ENCODE results near the gene OPCML.

Gene OPCML

DNA sequence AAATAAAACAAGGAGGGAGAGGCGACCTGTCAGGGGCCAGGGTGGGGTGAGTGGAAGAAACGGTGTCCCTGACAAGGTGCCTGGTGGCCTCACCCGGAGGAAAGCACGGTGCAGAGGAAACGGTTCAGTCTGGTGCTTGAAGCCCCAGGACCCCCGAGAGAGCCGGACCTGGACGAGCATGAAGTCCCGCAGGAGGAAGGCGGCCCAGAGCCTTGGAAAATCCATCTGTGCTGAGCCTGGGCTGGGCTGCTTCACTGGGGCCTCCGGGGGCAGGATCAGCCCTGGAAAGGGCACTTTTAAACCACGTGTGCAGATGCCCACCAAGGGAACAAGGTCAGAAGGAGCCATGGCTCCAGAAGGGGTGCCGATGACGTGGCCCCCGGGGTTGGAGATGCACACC, 467.3 kb downstream of the OPCML start:
- H3K79me2 ChIP-seq (ENCODE audit: control insufficient read depth, insufficient read depth, low read length, unreplicated experiment): no peaks in the 10 kb centered on the region
- no peaks in the 10 kb centered on the region for H3K27me3 ChIP-seq (ENCODE audit: insufficient read depth, low read length)
- no peaks in the 10 kb centered on the region for H3K4me1 ChIP-seq (ENCODE audit: control insufficient read depth, insufficient read depth, low read length, unreplicated experiment)
- H3K27ac ChIP-seq (ENCODE audit: low read depth, low read length): no peak overlapping the region
- H3K4me3 ChIP-seq (ENCODE audit: low read depth, low read length): no peak overlapping the region
- H3K36me3 ChIP-seq (ENCODE audit: insufficient read depth, low read length): no peaks in the 10 kb centered on the region
- H2AFZ ChIP-seq (ENCODE audit: low read length, unreplicated experiment): no peak overlapping the region

DNA sequence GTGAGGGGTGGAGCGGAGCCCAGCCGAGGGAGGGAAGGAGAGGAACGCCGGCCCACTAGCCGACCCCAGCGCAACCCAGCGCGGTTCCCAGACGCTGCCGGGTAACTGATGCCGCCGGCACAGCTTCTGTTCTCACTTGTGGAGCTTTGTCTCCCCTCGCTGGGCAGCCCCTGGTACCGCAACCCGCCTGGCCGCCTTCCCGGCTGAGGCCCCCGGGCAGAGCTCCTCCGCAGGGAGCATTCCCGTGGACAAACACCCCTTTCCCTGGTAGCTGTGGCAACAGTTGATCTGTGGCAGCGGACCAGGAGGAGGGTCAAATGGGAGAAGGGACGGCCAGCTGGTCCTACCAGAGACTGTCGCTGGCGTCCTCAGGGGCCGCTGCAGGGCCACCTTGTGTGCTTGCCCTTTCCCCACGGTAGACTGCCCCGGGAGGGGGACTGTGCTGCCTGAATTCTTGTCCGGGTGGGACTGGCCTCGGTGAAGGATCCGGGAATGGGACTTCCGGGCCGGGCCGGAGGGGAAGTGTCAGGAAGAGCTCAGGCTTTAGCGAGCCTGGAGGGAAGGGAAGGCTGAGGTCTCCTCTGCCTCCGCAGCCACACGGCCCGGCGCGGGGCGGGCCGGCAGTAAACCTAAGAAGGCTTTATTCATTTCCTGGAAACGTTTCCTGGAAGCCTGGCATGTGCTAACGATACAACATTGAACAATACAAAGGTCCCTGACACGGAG, 468.0 kb downstream of the OPCML start:
- Histone ChIP-seq H3K79me2 (ENCODE audit: control insufficient read depth, insufficient read depth, low read length, unreplicated experiment) (no peaks in the 10 kb centered on the region), H3K4me1 (ENCODE audit: control insufficient read depth, insufficient read depth, low read length, unreplicated experiment) (no peaks in the 10 kb centered on the region), H2AFZ (ENCODE audit: low read length, unreplicated experiment) (no peak overlapping the region), H3K4me3 (ENCODE audit: low read depth, low read length) (no peak overlapping the region), H3K27me3 (ENCODE audit: insufficient read depth, low read length) (no peaks in the 10 kb centered on the region), H3K36me3 (ENCODE audit: insufficient read depth, low read length) (no peaks in the 10 kb centered on the region), H3K27ac (ENCODE audit: low read depth, low read length) (no peak overlapping the region)

DNA sequence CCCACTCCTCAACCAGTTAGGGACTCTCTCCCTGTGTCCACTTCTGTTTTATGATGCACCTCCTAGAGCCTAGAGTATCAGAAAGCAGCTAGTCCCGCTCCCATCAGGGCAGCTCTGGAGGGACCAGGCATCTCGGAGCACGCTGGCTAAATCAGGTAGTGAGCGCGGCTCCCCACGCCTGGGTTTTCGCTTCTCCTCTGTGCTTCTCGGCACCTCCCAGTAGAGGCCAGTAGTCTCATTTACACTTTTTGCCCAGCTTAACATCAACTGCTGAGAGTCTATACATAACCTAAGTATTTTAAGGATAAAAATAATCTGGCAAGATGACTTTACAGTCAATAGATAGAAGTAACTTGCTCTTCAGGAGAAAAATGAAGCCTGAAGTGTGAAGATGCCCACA, 473.8 kb downstream of the OPCML start:
- Histone ChIP-seq H3K27me3 (ENCODE audit: insufficient read depth, low read length) (no peaks in the 10 kb centered on the region), H2AFZ (ENCODE audit: low read length, unreplicated experiment) (no peak overlapping the region), H3K27ac (ENCODE audit: low read depth, low read length) (no peak overlapping the region), H3K4me1 (ENCODE audit: control insufficient read depth, insufficient read depth, low read length, unreplicated experiment) (no peaks in the 10 kb centered on the region), H3K4me3 (ENCODE audit: low read depth, low read length) (no peak overlapping the region), H3K36me3 (ENCODE audit: insufficient read depth, low read length) (no peaks in the 10 kb centered on the region), H3K79me2 (ENCODE audit: control insufficient read depth, insufficient read depth, low read length, unreplicated experiment) (no peaks in the 10 kb centered on the region)

DNA sequence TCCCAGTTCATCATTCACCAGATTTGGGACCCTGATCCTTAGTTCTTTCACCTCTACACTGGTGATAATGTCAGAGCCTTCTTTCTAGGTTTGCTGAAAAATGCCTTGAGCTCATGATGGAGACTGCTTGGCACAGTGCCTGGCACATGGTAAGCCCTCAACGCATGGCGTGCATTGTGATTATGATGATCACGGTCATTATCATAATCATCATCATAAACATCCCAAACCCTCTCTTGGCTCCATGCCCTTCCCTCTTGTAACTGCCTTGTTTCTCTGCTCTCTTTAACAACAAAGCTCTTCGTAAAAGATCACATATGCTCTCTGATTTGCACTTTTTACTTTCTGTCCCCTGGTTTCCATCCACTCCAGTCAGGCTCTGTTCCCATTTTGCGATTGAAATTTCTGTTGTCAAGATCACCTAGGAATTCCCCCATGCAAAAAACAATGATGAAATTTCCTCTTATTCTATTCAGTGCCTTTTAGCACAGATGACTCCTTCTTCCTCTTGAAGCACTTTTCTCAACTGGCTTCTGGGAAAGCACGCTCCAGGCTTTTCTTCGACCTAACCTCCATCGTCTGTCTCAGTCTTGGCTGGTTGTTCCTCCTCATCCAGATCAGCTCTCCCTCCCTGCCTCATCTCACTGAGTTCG, 479.1 kb downstream of the OPCML start:
- Histone ChIP-seq H2AFZ (ENCODE audit: low read length, unreplicated experiment) (no peak overlapping the region), H3K4me3 (ENCODE audit: low read depth, low read length) (no peak overlapping the region), H3K27me3 (ENCODE audit: insufficient read depth, low read length) (no peaks in the 10 kb centered on the region), H3K4me1 (ENCODE audit: control insufficient read depth, insufficient read depth, low read length, unreplicated experiment) (no peaks in the 10 kb centered on the region), H3K36me3 (ENCODE audit: insufficient read depth, low read length) (no peaks in the 10 kb centered on the region), H3K79me2 (ENCODE audit: control insufficient read depth, insufficient read depth, low read length, unreplicated experiment) (no peaks in the 10 kb centered on the region), H3K27ac (ENCODE audit: low read depth, low read length) (no peak overlapping the region)

DNA sequence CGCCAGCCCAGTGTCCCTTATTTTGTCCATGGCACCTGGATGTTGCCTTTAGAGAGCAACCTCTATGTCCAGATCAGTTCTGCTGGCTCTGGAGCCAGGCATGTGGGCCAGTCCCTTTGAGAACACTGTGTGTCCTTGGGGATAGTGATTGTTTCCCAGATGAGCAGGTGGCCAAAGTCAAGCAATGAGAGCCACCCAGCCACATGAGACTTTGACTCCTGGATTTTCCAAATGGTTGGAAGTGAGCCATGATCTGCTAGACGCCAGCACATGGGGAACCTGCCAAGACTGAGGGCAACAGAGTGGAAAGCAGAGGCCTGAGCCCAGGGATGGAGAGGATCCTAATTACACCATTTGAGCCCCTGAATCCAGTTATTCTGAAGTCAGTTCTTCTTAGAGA, 479.8 kb downstream of the OPCML start:
- no peaks in the 10 kb centered on the region for H3K4me1 ChIP-seq (ENCODE audit: control insufficient read depth, insufficient read depth, low read length, unreplicated experiment)
- H2AFZ ChIP-seq (ENCODE audit: low read length, unreplicated experiment): no peak overlapping the region
- no peaks in the 10 kb centered on the region for H3K27me3 ChIP-seq (ENCODE audit: insufficient read depth, low read length)
- H3K27ac ChIP-seq (ENCODE audit: low read depth, low read length): no peak overlapping the region
- no peaks in the 10 kb centered on the region for H3K79me2 ChIP-seq (ENCODE audit: control insufficient read depth, insufficient read depth, low read length, unreplicated experiment)
- no peak overlapping the region for H3K4me3 ChIP-seq (ENCODE audit: low read depth, low read length)
- H3K36me3 ChIP-seq (ENCODE audit: insufficient read depth, low read length): no peaks in the 10 kb centered on the region

DNA sequence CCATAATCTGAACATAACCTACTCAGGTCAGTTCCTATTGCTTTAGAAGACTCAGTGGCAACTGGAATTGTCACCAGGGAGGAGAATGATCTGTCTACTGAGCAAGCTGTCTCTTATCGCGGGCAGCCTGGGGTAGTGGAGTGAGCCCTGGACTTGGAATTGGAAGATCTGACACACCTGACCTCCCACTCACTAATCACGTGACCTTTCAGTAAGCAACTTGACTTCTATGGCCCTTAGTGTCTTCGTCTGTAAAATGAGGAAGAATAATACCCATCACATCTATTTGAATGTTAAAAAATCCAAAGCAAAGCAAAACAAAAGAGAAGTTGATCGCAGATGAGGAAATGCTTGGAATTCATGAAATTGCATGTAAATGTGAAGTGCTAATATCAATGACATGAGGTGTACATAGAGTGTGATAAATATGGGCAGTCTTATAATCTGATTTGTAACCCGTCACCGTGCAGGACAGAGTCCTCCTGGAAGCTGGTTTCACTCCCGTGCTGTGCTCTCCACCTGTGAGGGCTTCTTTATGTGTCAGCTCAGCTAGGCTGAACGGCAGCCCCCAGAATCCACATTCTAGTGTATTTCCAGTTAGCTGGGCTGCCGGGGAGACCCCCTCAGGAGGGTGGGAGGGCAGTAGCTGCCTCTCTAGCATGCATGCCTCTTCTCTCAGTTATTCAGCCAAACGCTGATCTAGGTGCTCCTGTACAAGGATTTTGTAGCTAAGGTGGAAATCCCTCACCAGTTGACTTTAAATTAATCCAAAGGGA, 482.9 kb downstream of the OPCML start:
- Histone ChIP-seq H3K27ac (ENCODE audit: low read depth, low read length) (no peak overlapping the region), H3K4me3 (ENCODE audit: low read depth, low read length) (no peak overlapping the region), H2AFZ (ENCODE audit: low read length, unreplicated experiment) (no peak overlapping the region), H3K79me2 (ENCODE audit: control insufficient read depth, insufficient read depth, low read length, unreplicated experiment) (no peaks in the 10 kb centered on the region), H3K4me1 (ENCODE audit: control insufficient read depth, insufficient read depth, low read length, unreplicated experiment) (no peaks in the 10 kb centered on the region), H3K27me3 (ENCODE audit: insufficient read depth, low read length) (no peaks in the 10 kb centered on the region), H3K36me3 (ENCODE audit: insufficient read depth, low read length) (no peaks in the 10 kb centered on the region)

DNA sequence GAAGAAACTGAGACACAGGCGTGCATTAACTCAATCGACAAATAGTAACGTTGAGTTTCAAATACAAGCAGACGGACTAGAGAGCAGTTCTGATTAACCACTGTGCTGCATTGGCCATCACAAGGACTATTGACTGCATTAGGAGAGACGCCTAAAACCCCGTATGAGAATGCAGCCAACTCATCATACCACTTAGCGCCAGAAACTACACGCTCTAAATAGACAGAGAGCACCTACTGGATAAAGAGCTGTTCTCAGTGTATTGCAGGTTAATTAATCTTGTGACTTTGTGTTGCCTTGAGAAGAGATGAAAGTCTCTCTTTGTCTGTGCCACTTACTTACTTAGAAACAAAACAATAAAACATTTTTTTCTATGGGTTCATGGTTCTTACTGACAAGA, 484.0 kb downstream of the OPCML start:
- no peaks in the 10 kb centered on the region for H3K79me2 ChIP-seq (ENCODE audit: control insufficient read depth, insufficient read depth, low read length, unreplicated experiment)
- H3K36me3 ChIP-seq (ENCODE audit: insufficient read depth, low read length): no peaks in the 10 kb centered on the region
- no peak overlapping the region for H3K4me3 ChIP-seq (ENCODE audit: low read depth, low read length)
- no peak overlapping the region for H2AFZ ChIP-seq (ENCODE audit: low read length, unreplicated experiment)
- no peaks in the 10 kb centered on the region for H3K27me3 ChIP-seq (ENCODE audit: insufficient read depth, low read length)
- no peak overlapping the region for H3K27ac ChIP-seq (ENCODE audit: low read depth, low read length)
- no peaks in the 10 kb centered on the region for H3K4me1 ChIP-seq (ENCODE audit: control insufficient read depth, insufficient read depth, low read length, unreplicated experiment)

DNA sequence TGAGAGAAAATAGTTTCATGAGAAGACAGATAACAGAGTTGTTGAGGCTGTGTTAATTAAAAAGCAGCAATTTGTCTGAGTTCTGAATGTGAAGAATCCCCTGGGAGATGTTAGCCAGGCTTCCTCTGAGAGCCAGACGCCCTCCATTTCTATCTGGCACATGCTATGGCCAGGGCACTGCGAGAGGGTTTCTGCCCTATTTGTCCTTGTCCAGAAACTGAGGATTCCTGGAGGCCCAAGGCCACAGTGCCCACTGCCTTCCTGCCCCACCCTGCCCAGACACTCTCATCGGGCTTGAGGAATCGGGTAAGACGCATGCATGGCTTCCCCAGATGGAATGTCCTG, 484.6 kb downstream of the OPCML start:
- Histone ChIP-seq H3K4me3 (ENCODE audit: low read depth, low read length) (no peak overlapping the region), H3K36me3 (ENCODE audit: insufficient read depth, low read length) (no peaks in the 10 kb centered on the region), H3K4me1 (ENCODE audit: control insufficient read depth, insufficient read depth, low read length, unreplicated experiment) (no peaks in the 10 kb centered on the region), H2AFZ (ENCODE audit: low read length, unreplicated experiment) (no peak overlapping the region), H3K27ac (ENCODE audit: low read depth, low read length) (no peak overlapping the region), H3K27me3 (ENCODE audit: insufficient read depth, low read length) (no peaks in the 10 kb centered on the region), H3K79me2 (ENCODE audit: control insufficient read depth, insufficient read depth, low read length, unreplicated experiment) (no peaks in the 10 kb centered on the region)

DNA sequence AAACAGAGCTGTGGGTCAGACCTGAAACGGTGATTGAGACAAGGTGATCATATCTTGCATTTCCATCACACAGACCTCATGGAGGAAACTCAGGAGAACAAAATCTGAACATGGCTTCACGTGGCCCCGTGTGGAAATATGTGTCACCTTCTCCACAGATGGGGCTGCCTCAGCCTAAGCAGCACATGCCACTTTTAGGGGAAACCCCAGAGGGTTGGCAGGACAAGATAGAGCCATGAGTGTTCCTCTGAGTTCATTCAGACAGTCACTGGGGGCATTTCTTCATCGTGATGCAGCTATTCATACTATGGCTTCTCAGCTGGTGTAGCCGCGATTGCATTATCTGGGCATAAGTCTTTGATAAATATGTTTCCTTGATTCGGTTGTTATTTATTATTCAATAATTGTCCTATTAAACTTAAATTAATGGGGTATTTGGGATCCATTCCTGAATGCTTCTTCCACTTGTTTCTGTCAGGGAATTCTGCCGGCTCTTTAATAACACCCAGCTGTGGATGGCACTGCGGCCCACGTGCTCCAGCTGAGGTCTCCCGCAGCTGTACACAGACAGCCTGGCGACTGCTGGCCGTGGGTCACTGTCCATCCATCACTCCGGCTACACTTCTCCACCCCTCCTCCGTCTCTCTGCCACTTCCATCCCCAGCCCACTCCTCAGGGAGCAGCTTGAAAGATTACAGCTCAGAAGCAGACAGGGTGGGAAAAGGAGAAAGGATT, 485.1 kb downstream of the OPCML start:
- Histone ChIP-seq H3K4me3 (ENCODE audit: low read depth, low read length) (no peak overlapping the region), H3K27ac (ENCODE audit: low read depth, low read length) (no peak overlapping the region), H3K36me3 (ENCODE audit: insufficient read depth, low read length) (no peaks in the 10 kb centered on the region), H3K4me1 (ENCODE audit: control insufficient read depth, insufficient read depth, low read length, unreplicated experiment) (no peaks in the 10 kb centered on the region), H2AFZ (ENCODE audit: low read length, unreplicated experiment) (no peak overlapping the region), H3K27me3 (ENCODE audit: insufficient read depth, low read length) (no peaks in the 10 kb centered on the region), H3K79me2 (ENCODE audit: control insufficient read depth, insufficient read depth, low read length, unreplicated experiment) (no peaks in the 10 kb centered on the region)

DNA sequence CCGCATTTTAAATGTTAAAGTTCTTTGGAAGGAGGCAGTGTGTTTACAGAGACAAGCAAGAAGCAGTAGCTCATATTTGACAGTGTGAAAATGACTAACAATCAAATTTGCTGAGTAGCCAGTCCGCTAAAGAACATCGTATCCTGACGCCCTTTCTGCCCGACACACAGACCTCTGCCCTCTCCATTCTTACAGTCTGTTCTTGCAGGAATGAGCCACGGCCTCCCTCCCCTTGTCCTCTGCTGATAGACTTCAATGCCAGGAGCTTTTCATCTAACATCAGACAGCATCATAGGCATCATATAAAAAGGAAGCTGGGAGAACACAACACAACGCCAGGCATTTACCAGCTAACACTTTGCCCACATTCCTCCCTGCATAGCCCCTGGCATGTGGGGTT, 486.0 kb downstream of the OPCML start:
- Histone ChIP-seq H3K27me3 (ENCODE audit: insufficient read depth, low read length) (no peaks in the 10 kb centered on the region), H3K4me1 (ENCODE audit: control insufficient read depth, insufficient read depth, low read length, unreplicated experiment) (no peaks in the 10 kb centered on the region), H3K4me3 (ENCODE audit: low read depth, low read length) (no peak overlapping the region), H3K27ac (ENCODE audit: low read depth, low read length) (no peak overlapping the region), H3K36me3 (ENCODE audit: insufficient read depth, low read length) (no peaks in the 10 kb centered on the region), H3K79me2 (ENCODE audit: control insufficient read depth, insufficient read depth, low read length, unreplicated experiment) (no peaks in the 10 kb centered on the region), H2AFZ (ENCODE audit: low read length, unreplicated experiment) (no peak overlapping the region)
